SK-MEL-5 (cell line): Measurements from ENCODE around the gene TXLNG. TPM values are rescaled to one million over a fixed set of nuclear protein-coding genes. Genes with fewer than 3 reads are reported as not detected.
"Not testable (repeated sequence)": the region's sequence is repeated elsewhere in the genome, so short reads cannot be mapped to it uniquely, and the experiment has no call there.

Source experiments
- DNase-seq: peaks from one replicate; pipeline ENCODE4 v3.0.0-alpha.2; 2016; ENCODE audit warnings: low read depth, low spot score
- in situ Hi-C: cut with HindIII; loops from 2 replicates; pipeline ENCODE4 v1.10.0; 2016; ENCODE audit warnings: low sequenced_read_pairs, high pct_unique_total_duplicates, low pct_unique_long_range_greater_than_20kb
- polyA plus RNA-seq, 2 experiments: library from polyadenylated mRNA; depleted of rRNA; stranded (reverse); fragments of >200 nt; gene quantifications; 2 replicates each; pipeline ENCODE4 v1.2.3, GENCODE V29; 2015
- total RNA-seq: library from RNA; depleted of rRNA; stranded (reverse); fragments of >200 nt; shearing (Covaris generic); gene quantifications from 2 replicates; pipeline ENCODE4 v1.2.3, GENCODE V29; 2014; rRNA removed

The TXLNG gene
- 14.7 and 15.3 TPM in 2 replicates for total RNA-seq
- polyA plus RNA-seq (2015; cell fraction: cytosol; rRNA removed) = 16.8 and 24.1 TPM in 2 replicates
- 30.0 and 51.3 TPM in 2 replicates for polyA plus RNA-seq (2015; cell fraction: nucleus; rRNA removed)

DNA sequence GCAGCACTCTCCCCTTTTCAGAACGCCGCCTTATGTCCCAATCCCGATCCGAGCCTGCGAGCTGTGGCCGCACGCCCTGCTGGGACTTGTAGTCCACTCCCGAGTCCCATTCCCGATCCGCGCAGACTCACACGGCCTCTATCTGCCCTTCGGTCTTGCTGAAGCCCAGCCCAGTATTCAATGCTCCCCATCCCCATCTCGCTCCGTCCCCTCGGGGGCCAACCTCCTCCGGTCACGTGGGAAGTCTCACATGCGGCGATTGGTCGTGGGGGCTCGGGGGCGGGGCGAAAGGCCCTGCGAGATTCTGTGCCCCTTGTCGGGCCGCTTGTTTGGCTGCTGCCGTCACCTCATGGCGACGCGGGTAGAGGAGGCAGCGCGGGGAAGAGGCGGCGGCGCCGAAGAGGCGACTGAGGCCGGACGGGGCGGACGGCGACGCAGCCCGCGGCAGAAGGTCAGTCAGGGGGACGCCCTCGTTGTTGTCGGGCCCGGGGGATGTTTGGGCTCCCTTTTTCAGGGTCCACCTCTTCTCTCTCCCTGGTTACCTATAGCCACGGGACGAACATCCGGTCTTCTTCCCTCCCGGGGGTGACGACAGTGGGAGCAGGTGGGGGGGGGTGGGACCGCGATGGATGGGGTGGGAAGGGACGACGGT is at the start of gene TXLNG:
Gene TXLNG, plus strand, starts transcription at position 328 of the 652 bp plus-strand sequence. Its CDS starts 22 bp downstream, at position 350.
- in situ Hi-C loops = no loop called here
- DNase-seq = peak; percentile 98

DNA sequence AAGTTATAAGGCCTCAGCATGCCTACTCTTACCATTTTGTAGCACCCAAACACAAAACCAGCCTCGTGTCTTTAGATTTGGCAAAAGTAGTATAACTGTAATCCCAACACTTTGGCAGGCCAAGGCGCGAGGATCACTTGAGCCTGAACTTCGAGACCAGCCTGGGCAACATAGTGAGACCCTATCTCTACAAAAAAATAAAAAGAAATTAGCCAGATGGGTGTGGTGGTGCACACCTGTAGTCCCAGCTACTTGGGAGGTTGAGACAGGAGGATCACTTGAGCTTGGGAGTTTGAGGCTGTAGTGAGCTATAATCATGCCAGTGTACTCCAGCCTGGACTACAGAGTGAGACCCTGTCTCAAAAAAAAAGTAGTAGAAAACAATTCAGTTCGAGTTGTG is 49.2 kb upstream of the TXLNG start:
- in situ Hi-C loops = no loop called here
- no peak for DNase-seq

DNA sequence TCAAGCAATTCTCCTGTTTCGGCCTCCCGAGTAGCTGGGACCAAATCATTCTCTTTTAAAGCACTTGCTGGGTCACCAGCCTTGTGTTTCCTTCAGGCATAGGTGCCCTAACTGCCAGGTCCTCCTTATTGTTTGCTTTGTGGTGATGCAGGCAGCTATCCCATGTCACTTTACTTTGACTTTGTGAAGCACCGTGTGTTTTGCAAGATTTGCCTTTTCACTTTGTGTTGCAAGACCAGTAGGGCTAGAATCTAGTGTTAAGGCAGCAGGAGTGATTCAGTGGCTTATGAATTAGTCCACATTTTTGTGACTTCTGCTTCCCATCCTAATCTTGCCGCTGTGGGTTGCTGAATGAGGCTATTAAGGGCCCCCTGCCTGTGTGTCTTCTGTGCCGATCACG is 46.7 kb upstream of the TXLNG start:
- no peak for DNase-seq
- in situ Hi-C loops = no loop called here

GRCh38 chrX:16743604-16744325 is 42.5 kb upstream of the TXLNG start:
- in situ Hi-C loops = no loop called here
- no peak for DNase-seq

GRCh38 chrX:16745102-16745501 is 41.2 kb upstream of the TXLNG start:
- in situ Hi-C loops = no loop called here

DNA sequence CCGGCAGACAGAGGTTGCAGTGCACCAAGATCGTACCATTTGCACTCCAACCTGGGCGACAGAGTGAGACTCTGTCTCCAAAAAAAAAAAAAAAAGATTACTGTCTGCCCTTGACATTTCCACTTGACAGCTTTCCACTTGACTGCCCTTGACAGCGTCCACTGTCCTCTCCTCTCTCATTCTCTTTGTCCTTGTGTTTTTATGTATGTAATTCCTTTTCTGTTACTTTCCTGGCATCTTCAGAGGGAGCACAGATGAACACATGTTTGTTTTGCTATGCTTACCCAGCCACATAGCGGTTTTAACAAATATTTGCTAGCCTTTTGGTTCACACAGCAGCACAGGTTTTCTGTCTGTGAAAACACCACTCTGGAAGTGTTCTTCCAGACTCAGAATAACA is 40.6 kb upstream of the TXLNG start:
- DNase-seq = no peak
- in situ Hi-C loops = no loop called here

More at GRCh38 chrX:16745102-16745501, 41.2 kb upstream of the TXLNG start:
- DNase-seq = no peak

DNA sequence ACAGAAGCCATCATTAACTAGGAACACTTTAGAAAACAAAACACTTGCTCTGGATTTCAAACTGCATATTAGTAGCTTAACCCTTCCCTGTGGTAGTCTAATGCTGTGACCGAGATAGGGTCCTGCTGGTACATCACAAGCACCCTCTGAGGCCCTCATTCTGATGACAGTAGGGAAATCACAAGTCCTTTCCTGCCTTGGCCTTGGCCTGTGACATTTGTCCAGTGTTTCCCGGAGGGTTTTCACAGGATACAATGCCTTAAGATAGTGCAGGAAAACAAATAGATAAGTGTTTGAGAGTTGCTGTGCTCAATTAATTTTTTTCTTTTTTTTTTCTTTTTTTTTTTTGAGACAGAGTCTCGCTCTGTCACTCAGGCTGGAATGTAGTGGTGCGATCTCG is 37.8 kb upstream of the TXLNG start:
- DNase-seq = no peak
- in situ Hi-C loops = no loop called here

- no peak for DNase-seq
- in situ Hi-C loops = no loop called here
These were observed 36.1 kb upstream of the TXLNG start for GRCh38 chrX:16750136-16750535.

DNA sequence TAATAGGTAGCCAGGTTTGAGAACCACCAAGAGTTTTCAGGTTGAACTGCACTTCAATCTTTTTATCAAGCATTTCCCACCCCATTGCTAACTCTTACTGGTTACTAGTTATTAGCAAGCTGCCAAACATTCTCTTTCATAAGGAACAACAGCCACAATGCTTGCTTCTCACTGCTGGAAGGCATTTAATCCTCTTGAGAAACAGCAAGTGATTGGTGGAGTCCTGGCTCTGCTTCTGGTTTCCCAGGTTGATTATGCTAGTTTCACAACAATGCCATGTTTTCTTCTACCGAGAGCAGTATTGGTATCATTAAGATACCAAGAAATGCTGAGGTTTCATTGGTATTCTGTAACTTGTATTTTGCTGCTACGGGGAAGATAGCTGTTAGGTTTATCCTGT is 32.2 kb upstream of the TXLNG start:
- DNase-seq = no peak
- in situ Hi-C loops = no loop called here

DNA sequence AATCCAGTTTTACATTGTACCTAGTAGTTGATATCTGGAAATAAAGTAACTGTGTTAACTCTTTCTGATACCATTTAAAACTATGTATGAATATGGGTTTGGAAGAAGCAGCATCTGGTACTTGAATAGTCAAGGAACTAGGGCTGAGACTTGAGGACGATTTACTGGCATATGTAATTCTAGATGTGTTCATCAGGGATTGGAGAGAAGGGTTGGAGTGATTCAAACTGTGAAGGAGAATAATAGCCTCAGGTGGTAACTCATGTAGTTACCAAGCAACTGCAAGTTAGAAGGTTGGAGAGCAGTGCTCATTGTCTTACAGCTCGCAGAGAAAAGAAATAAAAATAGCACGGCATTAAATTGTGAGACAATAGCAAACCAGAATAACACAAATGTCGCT is 29.5 kb upstream of the TXLNG start:
- in situ Hi-C loops = no loop called here

DNA sequence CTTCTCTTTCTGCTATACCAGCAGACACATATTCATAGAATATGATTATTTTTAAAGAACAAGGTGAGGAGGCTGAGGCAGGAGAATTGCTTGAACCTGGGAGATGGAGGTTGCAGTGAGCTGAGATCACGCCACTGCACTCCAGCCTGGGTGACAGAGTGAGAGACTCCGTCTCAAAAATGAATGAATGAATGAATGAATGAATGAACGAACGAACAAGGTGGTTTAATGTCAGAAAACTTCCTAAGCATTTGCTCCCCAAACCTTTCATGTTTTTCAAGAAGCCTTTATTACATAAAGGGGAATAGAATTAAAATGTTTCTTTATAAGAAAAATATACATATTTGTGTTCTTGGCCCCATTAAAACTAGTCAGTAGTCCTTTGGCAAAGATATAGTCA is 24.8 kb upstream of the TXLNG start:
- in situ Hi-C loops, DNase-seq: not testable (repeated sequence)

More for the DNA sequence above, 29.5 kb upstream of the TXLNG start:
- no peak for DNase-seq

GRCh38 chrX:16762579-16762978 is 23.7 kb upstream of the TXLNG start:
- in situ Hi-C loops = no loop called here

DNA sequence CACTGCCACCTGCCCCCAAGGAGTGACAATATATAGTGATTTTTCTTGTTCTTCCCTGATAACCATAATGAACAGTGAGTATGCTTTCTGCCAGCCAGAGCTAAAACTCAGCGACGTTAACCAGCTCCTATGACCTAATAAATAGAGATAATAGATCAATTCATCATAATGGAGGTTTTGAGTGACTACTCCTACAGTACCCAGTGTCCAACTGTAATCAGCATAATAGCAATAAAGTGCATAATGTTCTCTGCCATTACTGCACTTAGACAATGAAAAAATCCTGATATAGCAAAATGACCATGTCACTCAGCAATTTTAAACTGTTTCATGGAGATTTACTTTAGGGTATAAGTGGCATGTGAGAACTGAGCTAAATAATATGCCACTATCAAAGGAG is 20.7 kb upstream of the TXLNG start:
- no peak for DNase-seq
- in situ Hi-C loops = no loop called here

More at GRCh38 chrX:16762579-16762978, 23.7 kb upstream of the TXLNG start:
- DNase-seq = no peak

GRCh38 chrX:16770970-16771482 is 15.2 kb upstream of the TXLNG start:
- DNase-seq = no peak
- in situ Hi-C loops = no loop called here

- peak; percentile 72 for DNase-seq
- in situ Hi-C loops = no loop called here
These were observed 14.5 kb upstream of the TXLNG start for GRCh38 chrX:16771483-16772398.

DNA sequence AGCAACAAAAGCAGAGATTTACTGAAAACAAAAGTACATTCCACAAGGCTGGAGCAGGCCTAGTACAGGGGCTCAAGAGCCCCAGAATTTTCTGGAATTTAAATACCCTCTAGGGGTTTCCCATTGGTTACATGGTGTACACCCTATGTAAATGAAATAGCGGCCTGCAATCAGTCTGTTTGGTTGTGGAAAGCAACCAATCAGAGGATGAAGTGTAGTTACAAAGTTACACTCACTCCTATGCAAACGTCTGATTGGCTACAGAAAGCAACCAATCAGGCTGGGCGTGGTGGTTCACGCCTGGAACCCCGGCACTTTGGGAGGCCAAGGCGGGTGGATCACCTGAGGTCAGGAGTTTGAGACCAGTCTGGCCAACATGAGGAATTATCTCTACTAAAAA is 13.8 kb upstream of the TXLNG start:
- DNase-seq = peak; percentile 21
- in situ Hi-C loops = no loop called here

GRCh38 chrX:16774746-16775145 is 11.5 kb upstream of the TXLNG start:
- in situ Hi-C loops = no loop called here

GRCh38 chrX:16778545-16778944 is 7.7 kb upstream of the TXLNG start:
- in situ Hi-C loops = no loop called here
- peak; percentile 34 for DNase-seq

More at GRCh38 chrX:16774746-16775145, 11.5 kb upstream of the TXLNG start:
- DNase-seq = no peak
